HG03039 (cell line): Measurements from ENCODE around the gene ZBTB48.
"Not testable (repeated sequence)": the region's sequence is repeated elsewhere in the genome, so short reads cannot be mapped to it uniquely, and the experiment has no call there.

Source experiments
- ATAC-seq: cut with Tn5 transposase; IDR thresholded peaks from one replicate; pipeline ENCODE4 v1.9.1; 2021; ENCODE audit warnings: mild to moderate bottlenecking, moderate library complexity; ENCODE audit not compliant: unreplicated experiment

Gene ZBTB48

GRCh38 chr1:6631058-6631457 is 51.3 kb downstream of the ZBTB48 start:
- ATAC-seq = no peak

GRCh38 chr1:6632588-6633514 is 53.1 kb downstream of the ZBTB48 start:
- ATAC-seq = no peak

- no peak for ATAC-seq
These were observed 54.7 kb downstream of the ZBTB48 start for GRCh38 chr1:6634371-6635052.

DNA sequence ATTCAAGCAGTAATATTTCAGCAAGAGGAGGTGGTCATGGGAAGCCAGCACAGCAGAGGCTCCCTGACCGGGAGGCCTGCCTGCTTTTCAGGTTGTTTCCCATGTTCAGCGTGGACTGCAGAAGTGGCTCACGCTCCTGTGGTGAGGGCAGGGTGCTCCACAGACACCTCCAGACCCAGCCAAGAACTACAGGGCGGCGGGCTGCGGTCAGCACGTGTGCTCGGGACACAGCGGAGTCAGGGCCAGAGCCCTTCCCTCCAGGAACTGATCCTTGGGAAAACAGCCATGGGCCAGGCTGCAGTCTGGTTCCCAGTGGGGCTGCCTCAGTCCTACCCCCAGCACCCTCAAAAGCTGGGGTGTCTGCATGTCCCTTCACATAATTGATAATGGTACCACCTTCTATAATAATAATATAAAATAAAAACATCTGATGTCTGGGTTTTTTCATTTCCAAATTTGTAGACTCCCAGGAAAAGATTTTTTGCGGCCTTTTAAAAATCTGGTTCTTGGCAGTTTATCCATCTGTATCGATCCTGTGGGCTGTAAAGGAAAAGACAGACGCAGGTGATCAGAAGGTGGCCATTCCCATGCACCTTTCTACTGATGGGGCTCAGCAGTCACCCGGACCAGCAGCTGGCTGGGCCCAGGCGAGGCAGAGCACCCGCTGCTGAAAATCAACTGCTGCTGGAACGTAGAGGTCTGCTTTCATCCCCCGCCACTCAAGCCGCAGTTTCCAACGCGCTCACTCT is 55.5 kb downstream of the ZBTB48 start:
- no peak for ATAC-seq

GRCh38 chr1:6635910-6636760 is 56.3 kb downstream of the ZBTB48 start:
- ATAC-seq = no peak

DNA sequence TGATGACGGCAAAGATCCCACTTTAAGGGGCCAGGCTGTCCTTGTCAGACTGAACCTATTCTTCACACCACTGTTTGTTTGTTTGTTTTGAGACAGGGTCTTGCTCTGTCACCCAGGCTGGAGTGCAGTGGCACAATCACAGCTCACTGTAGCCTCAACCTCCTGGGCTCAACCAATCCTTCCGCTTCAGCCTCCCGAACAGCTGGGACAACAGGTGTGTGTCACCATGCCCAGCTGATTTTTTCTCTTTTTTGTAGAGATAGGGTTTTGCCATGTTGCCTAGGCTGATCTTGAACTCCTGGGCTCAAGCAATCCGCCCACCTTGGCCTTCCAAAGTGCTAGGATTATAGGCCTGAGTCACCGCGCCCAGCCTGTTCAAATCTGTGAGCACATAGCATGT is 57.0 kb downstream of the ZBTB48 start:
- ATAC-seq = not testable (repeated sequence)

DNA sequence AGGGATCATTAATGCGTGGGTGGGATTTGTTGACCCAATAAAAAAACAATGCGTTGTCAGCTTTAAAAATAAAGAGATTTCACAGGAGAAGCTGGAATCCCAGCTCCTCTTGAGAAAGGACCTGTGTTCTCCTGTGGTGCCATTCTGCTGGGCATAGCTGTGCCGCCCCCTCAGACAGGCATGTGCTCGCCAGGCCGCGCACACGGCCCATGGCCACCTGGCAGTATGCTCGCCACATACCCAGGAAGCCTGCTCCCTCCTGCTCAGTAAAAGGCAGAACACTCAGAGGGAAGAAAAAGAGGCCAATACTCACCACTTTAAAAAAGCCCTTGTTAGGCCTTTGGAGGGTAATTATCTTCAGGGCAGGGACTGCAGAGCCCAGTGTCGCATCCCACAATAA is 58.0 kb downstream of the ZBTB48 start:
- no peak for ATAC-seq

DNA sequence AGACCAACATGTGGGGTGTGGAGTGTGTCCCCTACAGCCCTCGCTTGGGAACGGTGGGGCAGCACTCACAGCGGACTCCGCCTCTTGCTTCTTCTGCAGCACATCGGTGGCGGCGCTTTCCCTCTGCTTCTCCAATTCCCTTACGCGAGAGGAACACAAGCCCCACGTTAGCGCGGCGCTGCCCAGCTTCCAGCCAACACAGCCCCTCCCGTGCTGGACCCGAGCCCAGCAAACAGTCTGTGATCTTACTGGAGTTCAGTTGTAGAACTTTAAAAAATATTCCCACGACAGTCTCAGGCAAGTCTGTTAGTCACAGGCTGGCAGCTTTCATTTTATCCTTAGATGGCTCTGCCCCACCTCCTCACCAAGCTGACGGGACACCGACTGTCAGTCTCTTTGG is 58.4 kb downstream of the ZBTB48 start:
- ATAC-seq = no peak
